Peyer's patch (tissue), 4 donors: ENCODE data around the gene NHLRC4. TPM values are rescaled to one million over a fixed set of nuclear protein-coding genes. Genes with fewer than 3 reads are reported as not detected.

ENCODE experiments used
- DNase-seq, 3 donors: peaks; one replicate each; pipeline ENCODE4 v3.0.0-alpha.2; 2017 to 2019
- H3K27ac ChIP-seq, 4 donors: fragments of 200-600 bp; sonication (generic); one replicate each; pipeline ENCODE4 v1.5.1; 2016 to 2019
- H3K27me3 ChIP-seq, 2 donors: fragments of 200-600 bp; sonication (generic); one replicate each; pipeline ENCODE4 v1.5.1; 2019
- H3K36me3 ChIP-seq, 3 donors: fragments of 200-600 bp; sonication (generic); one replicate each; pipeline ENCODE4 v1.5.1; 2016 to 2019
- H3K4me1 ChIP-seq, 4 donors: fragments of 200-600 bp; sonication (generic); one replicate each; pipeline ENCODE4 v1.5.1; 2016 to 2019
- H3K4me3 ChIP-seq, 4 donors: fragments of 200-600 bp; sonication (generic); 1 replicate in 3 of 4; 2 replicates in 1 of 4; pipeline ENCODE4 v1.5.1; 2016 to 2019; ENCODE audit warnings: mild to moderate bottlenecking in 1 of 4
- H3K9me3 ChIP-seq, 4 donors: fragments of 200-600 bp; sonication (generic); one replicate each; pipeline ENCODE4 v1.5.1; 2016 to 2019; ENCODE audit warnings: mild to moderate bottlenecking in 1 of 4
- POLR2A ChIP-seq, 2 donors: fragments of 450-650 bp; IDR thresholded peaks; one replicate each; pipeline ENCODE4 v1.5.1; 2017; ENCODE audit warnings: antibody characterized with exemption in 2 of 2, mild to moderate bottlenecking in 2 of 2, moderate library complexity in 2 of 2
- total RNA-seq, 4 donors: library from RNA; depleted of rRNA; stranded (reverse); fragments of >200 nt; gene quantifications; one replicate each; pipeline ENCODE4 v1.1.0, GENCODE V29; 2016
- TF ChIP-seq, protein P1 (sequence below), 6 experiments: fragments of 450-650 bp in 4 of 6; fragments of 200-600 bp in 2 of 6; sonication (generic) in 1 of 6; IDR thresholded peaks; one replicate each; pipeline ENCODE4 v1.5.1; 2017 to 2019; ENCODE audit warnings: antibody characterized with exemption in 6 of 6, mild to moderate bottlenecking in 3 of 6, moderate library complexity in 1 of 6

Gene NHLRC4
- total RNA-seq, 4 donors from 2014 or later, result 1.2 to 17.3 (median 1.5) TPM

DNA sequence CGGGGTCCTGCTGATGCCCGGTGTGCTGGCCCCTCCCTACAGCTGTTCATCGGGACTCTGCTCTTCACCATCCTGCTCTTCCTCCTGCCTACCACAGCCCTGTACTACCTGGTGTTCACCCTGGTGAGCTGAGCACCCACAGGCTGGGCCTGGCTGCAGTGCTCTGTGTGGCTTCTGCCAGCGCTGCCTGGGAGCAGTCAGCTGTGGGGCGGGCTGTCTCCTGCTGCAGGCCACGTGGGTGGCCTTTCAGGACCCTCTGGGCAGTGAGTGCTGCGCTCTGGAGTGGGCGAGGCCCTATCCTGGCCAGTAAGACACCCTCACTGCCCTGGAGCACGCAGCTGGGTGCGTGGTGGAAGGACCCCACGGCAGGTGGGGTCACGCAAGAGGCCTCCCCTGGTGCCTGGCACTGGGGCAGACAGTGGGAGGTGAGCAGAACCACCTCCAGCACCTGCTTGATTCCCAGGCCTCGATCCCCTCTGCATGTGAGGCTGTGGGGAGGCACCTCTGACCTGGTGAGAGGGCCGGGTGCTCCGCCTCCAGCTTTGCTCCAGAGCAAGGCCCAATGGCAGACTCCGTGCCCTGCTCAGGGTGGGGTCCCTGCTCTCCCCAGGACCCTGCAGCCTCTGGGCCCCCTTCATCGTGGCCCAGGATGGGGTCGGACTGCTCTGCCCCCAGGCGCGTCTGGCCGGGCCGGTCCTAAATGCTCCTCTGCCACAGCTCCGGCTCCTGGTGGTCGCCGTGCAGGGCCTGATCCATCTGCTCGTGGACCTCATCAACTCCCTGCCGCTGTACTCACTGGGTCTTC, 13.5 kb downstream of the NHLRC4 start:
- H3K27ac ChIP-seq, result no peak overlapping the region
- TF ChIP-seq POLR2A (IDR thresholded peaks at IDR 0.05), result no peak
- TF ChIP-seq, protein P1, sequence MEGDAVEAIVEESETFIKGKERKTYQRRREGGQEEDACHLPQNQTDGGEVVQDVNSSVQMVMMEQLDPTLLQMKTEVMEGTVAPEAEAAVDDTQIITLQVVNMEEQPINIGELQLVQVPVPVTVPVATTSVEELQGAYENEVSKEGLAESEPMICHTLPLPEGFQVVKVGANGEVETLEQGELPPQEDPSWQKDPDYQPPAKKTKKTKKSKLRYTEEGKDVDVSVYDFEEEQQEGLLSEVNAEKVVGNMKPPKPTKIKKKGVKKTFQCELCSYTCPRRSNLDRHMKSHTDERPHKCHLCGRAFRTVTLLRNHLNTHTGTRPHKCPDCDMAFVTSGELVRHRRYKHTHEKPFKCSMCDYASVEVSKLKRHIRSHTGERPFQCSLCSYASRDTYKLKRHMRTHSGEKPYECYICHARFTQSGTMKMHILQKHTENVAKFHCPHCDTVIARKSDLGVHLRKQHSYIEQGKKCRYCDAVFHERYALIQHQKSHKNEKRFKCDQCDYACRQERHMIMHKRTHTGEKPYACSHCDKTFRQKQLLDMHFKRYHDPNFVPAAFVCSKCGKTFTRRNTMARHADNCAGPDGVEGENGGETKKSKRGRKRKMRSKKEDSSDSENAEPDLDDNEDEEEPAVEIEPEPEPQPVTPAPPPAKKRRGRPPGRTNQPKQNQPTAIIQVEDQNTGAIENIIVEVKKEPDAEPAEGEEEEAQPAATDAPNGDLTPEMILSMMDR (IDR thresholded peaks at IDR 0.05), result no peak
- no peaks in the 10 kb centered on the region for H3K9me3 ChIP-seq
- H3K27me3 ChIP-seq, result no peaks in the 10 kb centered on the region
- H3K4me3 ChIP-seq, result no peak overlapping the region
- peaks cover 0 to 6% (median 0%) of the 10 kb centered on the region in 4 donors for H3K4me1 ChIP-seq
- H3K36me3 ChIP-seq, result no peaks in the 10 kb centered on the region
- DNase-seq, result no peak

DNA sequence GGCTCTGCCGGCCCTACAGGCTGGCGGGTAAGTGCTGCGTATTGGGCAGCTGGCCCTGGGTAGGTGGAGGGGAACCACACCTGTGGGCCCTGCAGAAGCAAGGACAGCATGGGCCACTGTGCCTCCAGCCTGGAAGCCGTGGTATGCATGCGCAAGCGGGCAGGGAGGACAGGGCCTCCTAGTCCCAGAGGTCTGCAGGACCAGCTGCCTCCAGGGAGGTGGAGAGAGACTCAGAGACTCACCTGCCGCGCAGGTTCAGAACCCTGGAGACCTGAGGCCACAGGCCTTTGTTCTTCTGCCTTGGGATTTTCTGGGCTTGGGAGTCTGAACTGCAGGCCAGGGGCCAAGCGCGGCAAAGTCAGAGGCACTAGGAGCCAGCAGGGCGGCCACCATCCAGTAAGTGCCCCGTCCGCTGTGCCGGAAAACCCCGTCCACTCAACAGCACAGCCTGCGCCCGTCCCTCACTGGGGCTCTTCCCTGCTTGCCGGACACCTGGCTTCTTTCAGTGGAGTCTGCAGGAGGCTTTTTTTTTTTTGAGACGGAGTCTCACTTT, 14.2 kb downstream of the NHLRC4 start:
- no peak for DNase-seq

DNA sequence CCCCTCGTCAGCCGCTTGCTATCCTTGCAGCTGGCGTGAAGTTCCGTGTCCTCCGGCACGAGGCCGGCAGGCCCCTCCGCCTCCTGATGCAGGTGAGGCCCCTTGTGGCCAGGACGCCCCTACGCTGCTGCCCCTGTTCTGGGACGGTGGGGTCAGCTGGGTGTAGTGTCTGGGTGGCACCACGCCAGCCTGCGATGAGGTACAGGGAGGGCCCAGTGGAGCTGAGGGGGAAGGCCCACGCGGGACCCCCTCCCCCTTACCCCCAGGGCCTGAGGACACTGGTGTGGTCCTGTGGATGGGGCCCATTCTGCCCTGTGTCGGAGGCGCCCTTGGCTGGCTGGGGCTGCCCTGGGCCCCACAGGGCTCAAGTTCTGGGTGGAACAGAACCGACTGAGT, 15.4 kb downstream of the NHLRC4 start:
- Histone ChIP-seq H3K4me1 (peaks cover 0 to 7% (median 0%) of the 10 kb centered on the region in 4 donors), H3K27me3 (no peaks in the 10 kb centered on the region), H3K36me3 (no peaks in the 10 kb centered on the region), H3K4me3 (no peak overlapping the region), H3K27ac (no peak overlapping the region), H3K9me3 (no peaks in the 10 kb centered on the region)
- TF ChIP-seq, protein P1 (IDR thresholded peaks at IDR 0.05), result no peak
- TF ChIP-seq POLR2A (IDR thresholded peaks at IDR 0.05), result no peak
- DNase-seq, result no peak

More for the DNA sequence above, 14.2 kb downstream of the NHLRC4 start:
- H3K27me3 ChIP-seq, result no peaks in the 10 kb centered on the region
- no peak overlapping the region for H3K27ac ChIP-seq
- H3K4me3 ChIP-seq, result no peak overlapping the region
- H3K9me3 ChIP-seq, result no peaks in the 10 kb centered on the region
- no peaks in the 10 kb centered on the region for H3K36me3 ChIP-seq
- H3K4me1 ChIP-seq, result peaks cover 0 to 6% (median 0%) of the 10 kb centered on the region in 4 donors
- TF ChIP-seq, protein P1 (IDR thresholded peaks at IDR 0.05), result no peak
- no peak for TF ChIP-seq POLR2A (IDR thresholded peaks at IDR 0.05)

DNA sequence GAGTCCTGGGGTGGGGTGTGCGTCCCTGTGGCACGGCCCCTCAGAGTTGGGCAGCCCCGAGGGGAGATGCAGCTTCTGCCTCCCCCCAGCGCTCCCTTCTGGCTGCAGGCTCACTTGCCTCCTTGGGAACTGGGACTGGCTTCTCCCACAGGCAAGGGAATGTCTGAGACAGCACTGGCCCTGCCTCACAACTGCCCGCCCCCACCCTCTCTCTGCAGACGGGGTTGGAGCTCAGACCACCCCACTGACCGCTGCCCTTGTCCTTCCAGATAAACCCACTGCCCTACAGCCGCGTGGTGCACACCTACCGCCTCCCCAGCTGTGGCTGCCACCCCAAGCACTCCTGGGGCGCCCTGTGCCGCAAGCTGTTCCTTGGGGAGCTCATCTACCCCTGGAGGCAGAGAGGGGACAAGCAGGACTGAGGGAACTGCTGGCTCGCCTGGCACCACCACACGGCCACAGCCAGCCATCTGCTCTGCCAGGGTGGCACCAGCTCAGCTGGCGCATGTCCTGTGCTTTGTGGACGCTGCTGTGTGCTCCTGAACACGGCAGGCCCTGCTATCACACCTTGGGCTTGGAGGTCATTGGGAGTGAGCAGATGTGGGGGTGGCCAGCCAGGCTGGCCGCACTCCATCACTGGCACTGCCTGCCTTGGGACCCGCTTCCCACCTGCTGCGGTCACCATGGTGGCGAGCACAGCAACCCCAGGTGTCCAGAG, 16.0 kb downstream of the NHLRC4 start:
- DNase-seq, result no peak
- Histone ChIP-seq H3K27me3 (no peaks in the 10 kb centered on the region), H3K36me3 (no peaks in the 10 kb centered on the region), H3K4me1 (peaks cover 0 to 13% (median 1%) of the 10 kb centered on the region in 4 donors), H3K9me3 (no peaks in the 10 kb centered on the region), H3K4me3 (no peak overlapping the region), H3K27ac (no peak overlapping the region)
- TF ChIP-seq, protein P1 (IDR thresholded peaks at IDR 0.05), result no peak
- no peak for TF ChIP-seq POLR2A (IDR thresholded peaks at IDR 0.05)

DNA sequence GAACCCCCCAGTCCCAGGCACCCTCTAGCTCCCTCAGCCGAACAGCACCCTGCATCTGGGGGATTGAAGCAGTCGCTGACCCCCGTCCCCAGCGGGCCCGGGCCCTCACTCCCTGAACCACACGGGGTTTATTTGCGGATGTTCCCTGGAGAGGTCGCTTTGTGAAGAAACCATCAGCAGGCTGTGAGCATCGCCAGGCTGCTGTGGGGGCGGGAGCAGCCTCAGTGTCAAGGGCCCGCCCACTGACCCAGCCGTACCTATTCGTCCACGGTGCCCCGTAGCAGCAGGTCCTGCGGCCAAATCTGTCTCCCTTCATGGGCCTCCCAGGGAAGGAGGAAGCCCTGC, 16.6 kb downstream of the NHLRC4 start:
- Histone ChIP-seq H3K4me3 (no peak overlapping the region), H3K9me3 (no peaks in the 10 kb centered on the region), H3K27me3 (no peaks in the 10 kb centered on the region), H3K36me3 (no peaks in the 10 kb centered on the region), H3K27ac (no peak overlapping the region), H3K4me1 (peaks cover 0 to 17% (median 8%) of the 10 kb centered on the region in 4 donors)
- no peak for DNase-seq
- TF ChIP-seq, protein P1 (IDR thresholded peaks at IDR 0.05), result no peak
- TF ChIP-seq POLR2A (IDR thresholded peaks at IDR 0.05), result no peak
